Amygdala (tissue), 56 donors: ENCODE measurements around the gene CRYGN.
A peak's percentile ranks its signal among the peaks of the same experiment; 100 is the strongest.

ENCODE experiments used
- DNase-seq, 56 donors: peaks; one replicate each; lab custom pipeline; 2025; lab: John Stamatoyannopoulos, UW

Gene CRYGN, protein sequence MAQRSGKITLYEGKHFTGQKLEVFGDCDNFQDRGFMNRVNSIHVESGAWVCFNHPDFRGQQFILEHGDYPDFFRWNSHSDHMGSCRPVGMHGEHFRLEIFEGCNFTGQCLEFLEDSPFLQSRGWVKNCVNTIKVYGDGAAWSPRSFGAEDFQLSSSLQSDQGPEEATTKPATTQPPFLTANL

DNA sequence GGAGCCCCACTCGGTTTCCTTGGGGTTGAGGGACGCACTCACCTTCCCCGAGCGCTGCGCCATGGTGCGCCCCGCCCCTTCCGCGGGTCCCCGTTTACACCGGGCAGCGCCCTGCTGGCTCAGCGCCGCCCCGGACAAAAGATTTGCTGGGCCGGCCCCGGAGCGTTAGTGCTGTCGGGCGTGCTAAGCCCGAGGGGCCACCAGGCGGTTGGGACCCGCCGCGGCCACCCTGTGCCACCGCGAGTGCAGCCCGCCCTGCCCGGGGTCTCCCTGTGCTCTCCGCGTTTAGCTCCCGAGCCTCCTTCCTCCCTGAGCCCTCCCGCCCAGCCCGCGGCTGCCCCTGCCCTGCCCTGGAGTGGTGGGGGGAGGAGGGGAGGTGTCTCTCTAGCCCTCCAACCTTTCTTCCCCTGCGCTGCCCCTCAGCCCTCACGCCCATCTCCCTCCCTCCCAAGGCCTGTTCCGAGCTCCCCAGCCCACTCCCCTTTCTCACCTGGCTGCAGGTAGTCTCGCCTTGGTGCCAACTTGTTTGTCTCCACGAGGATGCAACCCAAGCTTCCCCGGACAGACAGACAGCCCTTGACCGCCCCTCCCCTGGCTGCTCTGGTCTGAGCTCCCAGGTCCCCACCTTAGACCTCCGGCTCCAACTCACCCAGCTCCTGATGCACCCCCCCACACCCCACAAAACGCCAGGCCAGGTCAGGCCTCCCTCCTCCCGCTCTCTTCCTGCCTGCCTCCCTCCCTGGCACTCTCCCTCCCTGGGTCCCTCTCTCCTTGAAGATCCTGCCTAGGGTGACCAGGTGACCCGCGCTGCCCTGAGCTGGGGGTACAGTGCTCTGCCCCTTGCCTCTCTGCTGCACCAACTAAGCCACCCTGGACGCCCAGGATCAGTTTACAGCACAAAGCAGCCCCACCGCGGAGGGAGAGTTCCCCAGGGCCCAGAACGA is at the start of gene CRYGN:
CRYGN (minus strand) TSS at position 287 of the 944 bp plus-strand sequence; CDS start at position 63, 224 bp downstream.
- DNase-seq: no peak

DNA sequence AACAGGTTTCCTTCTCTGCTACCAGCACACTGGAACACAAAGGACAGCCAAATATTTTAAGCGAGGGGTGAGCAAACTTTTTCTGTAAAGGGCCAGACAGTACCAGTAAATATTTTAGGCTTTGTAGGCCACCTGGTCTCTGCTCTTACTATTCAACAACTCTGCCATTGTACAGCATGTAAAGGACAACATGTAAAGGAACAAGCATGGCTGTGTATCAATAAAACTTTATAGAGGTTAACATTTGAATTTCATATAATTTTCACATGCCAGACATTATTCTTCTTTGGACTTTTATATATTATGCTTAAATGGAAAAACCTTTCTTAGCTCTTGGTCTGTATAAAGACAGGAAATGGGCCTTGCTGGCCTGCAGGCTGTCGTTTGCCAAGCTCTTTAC is 49.6 kb upstream of the CRYGN start:
- DNase-seq: no peak

DNA sequence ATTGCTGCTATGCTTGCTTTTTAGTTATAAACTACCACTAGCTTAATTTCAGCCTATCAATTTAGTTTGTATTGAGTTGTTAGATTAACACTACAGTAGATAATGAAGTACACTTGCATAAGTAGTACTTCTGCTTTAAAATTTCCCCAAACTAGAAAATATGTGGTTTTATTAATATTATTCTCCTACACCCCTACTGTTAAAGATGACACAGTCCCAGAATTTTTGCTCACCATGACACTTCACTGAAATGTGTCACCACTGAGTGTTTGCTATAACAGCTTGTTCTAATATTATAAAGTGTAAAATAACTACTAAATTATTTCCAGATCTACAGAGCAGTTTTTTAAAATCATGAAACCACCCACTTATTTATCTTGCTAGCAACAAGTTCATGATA is 48.2 kb upstream of the CRYGN start:
- DNase-seq: no peak

DNA sequence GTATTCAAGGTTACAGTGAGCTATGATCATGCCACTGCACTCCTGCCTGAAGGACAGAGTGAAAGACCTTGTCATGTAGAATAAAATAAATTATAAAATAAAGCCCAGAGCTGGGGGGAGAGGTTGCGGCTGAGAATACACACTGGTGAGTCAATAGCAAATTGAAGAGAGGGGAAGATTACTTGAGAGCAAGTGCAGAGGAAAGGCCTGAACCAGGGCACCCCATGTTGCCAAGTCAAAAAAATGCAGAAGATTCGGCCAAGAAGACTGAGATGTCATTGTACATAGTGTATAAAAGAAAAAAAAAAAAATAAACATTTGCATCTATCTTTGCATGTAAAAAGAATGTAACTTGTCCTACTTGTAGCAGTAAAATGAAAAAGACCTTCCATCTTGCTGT is 47.3 kb upstream of the CRYGN start:
- DNase-seq: no peak

DNA sequence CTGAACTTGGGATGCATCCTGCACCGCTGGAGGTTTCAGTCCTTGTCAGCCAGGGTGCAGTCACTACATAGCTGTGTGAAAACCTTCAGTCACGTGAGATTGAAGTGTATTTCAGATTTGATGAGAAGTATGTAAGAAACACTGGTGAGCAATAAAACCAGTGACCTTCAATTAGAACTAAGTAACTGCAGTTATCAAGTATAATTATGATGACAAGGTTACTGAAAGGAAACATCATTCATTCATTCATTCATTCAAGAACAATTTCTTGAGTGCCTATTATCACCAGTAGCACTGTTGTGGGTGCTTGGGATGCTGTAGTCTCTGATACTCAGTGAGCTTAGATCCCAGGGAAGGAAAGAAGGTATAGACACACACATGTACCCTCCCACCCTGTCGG is 46.1 kb upstream of the CRYGN start:
- DNase-seq: no peak

DNA sequence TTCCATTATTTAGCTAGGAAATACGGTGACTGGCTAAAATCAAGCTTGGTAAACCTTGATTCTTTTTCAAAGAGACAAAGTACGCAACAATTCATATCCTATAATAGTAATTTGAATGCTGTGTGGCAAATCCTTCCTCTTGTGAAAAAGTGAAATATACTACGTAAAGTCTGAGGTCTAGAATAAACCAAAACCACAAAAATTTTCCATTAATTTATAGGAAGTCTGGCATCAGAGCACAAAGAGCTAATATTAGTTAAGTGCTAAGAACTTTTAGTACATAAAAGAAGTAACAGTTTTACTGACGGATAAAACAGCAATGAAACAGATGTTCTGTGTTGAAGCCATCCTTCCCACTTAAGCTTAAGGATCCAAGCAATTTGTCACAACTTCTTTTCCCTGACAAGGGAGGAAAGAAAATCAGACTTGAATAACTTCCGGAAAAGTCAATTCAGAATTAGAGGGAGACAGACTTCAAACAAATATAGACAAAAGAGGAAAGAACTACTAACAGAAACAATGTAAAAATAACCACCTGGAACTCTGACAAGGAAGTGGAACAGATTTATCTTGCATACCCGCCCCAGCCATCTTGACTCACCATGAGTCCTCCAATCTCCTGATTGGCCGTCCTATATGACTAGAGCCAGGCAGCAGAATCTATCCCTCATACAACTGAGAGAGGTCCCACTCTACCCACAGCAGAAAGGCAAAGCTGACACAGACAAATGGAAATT is 45.2 kb upstream of the CRYGN start:
- peak in 3 of 56 donors; percentile 14 to 18 (median 15) for DNase-seq

DNA sequence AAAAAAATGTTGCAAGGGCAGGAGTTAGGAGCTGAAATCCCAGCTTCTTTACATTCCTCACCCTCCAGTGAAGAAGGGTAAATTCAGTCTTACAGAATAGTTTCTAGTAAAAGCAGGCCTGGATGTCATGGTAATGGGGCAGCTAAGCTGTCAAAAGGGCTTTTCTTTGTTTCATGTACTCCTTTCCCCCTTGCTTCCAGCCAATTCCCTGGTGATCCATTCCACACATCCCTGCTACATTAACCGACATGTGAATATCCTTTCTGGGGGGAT is 43.7 kb upstream of the CRYGN start:
- no peak for DNase-seq

DNA sequence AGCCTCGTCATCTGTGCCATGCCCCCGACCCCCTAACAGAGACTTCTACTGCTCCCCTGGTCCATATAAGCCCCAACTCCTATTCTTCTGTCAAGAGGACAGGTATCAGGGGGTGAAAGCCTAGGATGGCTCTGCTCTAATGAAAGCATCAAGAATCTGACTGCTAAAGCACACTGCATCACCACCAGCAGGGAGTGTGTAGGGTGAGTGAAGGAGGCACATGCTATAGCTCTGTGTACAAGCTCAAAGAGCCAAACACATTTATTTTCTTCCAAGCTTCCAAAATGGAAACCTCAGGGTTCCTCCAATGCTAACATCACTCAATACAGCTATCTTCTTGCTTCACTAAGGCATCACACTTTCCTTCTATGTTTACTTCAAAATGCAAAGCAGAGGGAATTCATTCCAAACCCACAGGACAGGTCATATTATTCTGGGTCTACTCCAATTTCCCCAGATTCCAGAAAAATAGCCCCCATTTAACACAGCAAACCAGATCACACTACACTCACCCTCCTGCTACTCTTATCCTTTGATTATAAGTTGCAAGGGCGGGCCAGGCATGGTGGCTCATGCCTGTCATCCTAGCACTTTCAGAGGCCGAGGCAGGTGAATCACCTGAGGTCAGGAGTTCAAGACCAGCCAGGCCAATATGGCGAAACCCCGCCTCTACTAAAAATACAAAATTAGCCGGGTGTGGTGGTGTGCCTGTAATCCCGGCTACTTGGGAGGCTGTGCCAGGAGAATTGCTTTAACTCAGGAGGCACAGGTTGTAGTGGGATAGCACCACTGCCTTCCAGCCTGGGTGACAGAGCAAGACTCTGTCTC is 43.2 kb upstream of the CRYGN start:
- no peak for DNase-seq

DNA sequence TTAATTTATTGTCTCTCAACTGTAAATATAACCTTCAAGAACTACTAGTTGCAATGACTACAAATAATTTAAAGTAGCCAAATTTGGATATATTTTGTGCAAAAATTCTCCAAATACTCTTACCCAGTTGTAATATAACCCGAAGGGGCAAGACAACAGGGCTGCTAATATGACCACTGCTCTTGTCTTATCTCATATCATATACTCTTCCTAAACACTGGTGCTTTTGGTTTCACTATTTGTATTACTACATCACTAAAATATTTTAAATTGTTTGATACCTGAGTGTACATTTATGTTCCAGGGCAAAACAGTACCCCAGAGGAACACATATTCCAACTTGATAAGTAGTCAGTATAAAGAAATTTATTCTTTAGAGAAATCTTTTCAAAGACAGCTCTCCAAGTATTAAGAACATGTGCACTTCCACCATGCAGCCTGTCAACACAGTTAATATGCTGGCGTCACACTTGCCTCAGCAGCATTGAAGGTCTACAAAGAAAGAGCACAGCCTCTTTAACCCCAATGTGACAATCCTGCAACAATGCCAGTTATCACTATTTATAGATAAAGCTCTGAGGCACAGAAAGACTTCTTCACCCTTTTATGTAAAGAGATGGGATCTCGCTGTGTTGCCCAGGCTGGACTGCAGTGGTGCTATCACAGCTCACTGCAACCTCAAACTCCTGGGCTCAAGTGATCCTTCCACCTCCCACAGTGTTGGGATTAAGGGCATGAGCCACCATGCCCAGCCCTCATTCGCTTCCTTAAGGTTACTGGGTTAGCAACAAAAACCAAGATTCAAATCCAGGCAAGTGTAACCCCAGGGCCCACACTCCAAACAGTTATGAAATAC is 41.9 kb upstream of the CRYGN start:
- no peak for DNase-seq

DNA sequence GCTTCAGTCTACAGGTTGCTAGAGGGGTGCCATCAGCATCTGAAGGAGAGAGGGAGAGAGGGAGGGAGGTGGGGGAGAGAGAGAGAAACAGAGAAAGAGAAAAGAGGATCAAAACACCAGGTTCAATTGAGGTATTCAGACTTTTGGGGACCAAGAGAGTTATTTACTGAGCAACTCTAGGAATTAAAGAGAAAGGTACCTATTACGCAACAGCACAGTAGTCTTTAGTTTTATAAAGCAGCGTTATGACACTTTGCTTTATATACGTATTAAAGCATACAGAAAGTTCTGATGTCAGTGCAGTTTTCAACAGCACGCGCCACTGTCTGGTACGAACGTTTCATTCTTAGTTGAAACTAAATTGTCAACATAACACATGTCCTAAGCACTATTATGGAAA is 37.9 kb upstream of the CRYGN start:
- DNase-seq: no peak

DNA sequence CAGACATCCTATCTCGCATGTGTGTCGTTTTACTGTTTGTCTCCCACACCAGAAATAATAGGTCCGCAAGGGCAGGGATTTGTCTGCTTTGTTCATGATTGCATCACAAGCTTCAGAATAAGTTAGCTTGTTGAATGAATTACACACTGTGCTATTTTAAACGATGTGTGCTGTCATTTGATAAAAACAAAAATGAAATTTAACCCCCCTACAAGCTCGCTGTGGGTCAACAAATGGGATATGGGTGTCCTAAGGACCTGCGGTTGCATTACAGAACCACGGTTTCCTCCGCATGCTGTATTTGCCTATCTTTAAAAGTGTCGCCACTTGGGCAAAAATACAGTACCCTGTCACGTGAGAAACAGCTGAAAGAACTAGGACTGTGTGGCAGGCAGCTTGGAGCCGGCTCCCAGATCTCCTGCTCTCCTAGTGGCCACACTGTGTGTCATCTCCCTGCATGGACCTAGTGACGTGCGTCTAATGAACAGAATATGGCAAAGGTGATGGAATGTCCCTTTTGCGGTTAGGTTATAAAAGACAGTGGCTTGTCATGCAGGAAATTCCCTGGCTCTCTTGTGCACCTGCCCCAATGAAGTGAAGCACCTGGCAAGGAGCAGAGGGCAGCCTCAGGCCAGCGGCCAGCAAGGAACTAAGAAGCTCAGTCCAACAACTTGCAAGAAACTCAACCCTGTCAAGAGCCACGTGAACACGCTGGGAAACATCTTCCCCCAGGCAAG is 32.9 kb upstream of the CRYGN start:
- DNase-seq: no peak

DNA sequence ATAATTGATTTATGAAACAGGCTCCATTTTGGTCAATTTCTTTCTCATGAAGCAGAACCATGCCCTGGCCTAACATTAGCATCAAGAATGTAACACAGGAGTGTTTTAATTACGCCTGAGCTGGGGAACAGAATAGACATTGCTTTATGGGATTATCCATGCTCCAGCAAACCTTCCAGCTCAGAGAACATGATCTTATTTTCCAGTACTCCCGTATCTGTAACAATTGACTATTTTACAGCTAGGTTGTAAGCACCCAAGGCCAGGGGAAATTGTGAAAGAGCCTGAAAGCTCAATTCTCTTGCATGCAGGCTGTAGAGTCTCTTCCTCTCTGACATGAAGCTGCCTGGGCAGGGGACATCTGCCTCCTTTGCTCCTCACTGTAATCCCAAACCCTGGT is 30.8 kb upstream of the CRYGN start:
- no peak for DNase-seq

DNA sequence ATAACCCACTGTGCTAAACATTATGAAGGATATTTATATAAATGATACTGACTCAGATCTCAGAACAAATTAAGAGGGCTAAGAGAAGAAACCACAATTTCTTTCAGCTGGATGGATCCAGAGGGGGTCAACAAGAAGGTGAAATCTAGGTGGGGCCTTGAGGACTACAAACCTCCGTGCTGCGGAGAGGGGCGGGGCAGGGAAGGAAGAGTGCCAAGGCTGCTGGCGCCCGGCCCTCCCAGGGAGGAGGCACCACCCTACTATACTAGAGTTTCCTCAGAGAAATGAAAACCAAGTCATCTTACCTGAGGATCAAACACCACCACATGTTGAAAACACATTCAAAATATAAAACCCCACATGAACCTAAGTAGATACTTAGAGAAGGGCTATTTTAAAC is 29.3 kb upstream of the CRYGN start:
- DNase-seq: no peak

DNA sequence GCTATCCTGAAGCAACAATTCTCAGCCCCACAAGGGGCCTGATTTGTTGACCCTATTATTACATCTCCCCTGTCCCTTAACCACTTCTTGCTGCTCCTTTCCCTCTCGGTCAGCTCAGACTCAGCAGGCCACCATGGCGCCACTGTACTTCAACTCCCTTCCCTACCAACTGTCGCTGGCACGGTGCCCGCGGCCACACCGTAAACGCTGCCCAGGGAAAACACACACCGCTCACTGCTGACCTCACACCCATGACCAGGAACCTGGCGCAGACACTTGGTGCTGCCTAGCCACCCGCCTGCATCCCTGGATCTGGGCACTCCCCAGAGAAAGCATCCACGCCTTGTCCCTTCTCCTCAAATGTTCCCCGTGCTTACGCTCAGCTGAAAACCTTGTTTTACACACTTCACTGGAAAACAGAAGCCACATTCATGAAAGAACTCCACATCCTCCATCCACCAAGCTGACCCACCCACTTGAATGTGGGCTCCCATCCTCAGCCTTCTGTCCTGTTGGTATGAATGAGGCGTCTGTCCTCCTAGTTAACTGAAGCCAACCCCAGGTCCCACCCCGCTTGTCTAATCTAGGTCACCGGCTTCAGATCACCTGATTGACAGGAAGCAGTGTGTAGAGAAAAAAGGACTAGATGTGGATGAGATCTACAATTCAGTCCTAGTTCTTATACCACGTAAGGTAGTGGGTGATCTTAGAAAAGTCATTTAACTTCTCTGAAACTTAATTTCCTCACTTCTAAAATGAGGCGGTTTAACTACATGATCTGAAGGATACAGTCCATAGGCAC is 28.5 kb upstream of the CRYGN start:
- DNase-seq: peak in 13 of 56 donors; percentile 11 to 65 (median 21)

DNA sequence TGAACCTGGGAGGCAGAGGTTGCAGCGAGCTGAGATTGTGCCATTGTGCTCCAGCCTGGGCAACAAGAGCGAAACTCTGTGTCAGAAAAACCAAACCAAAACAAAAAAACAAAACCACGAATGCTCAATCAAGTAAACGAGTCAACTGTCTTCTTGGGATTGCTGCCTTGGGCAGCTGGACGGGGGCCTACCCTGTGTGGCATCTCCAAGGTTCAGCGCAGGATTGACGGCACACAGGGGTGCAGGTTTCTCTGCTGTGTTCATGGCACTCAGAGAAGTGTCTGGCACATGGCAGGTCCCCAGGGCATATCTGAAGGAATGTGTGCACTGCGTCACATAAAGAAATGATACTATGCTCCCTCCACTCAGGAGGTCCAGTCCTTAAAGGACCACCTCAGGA is 25.2 kb upstream of the CRYGN start:
- no peak for DNase-seq

DNA sequence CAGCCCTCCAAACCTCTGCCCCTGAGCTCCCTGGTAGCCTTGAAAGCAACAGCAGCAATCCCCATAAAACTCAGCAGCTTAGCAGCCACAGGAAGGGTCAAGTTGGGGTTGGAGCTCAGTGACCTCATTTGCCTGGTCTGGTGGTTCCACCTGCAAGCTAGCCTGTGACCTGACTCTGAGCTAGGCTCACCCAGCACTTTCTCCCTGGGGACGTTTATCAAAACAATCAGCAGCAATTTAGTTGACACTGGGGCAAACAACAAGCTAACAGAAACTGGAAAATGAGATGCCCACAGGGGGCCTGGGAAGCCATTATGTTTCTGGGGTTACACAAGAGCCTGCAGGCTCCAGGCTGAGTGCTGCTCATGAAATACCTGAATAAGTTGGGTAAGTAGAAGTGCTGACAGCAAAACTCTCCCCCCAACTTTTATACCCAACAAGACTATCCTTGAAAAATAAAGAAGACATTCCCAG is 22.4 kb upstream of the CRYGN start:
- DNase-seq: no peak

DNA sequence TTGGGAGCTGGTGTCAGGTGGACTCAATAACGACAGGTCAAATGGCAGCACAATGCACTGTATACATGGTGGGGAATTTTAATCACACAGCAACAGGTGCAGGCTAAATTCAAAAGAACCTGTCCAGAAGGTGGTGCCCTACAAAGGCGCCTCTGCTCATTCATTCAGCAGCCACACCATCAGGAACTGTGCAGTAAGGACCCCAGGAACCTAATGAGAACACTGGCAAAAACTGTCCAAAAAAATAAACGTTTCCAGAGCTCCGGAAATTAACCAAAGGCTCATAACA is 21.9 kb upstream of the CRYGN start:
- no peak for DNase-seq
